NT2/D1 (cell line): ENCODE results near the gene FTSJ3.

Experiments
- SUZ12 ChIP-seq: IDR thresholded peaks from 2 replicates; pipeline ENCODE4 v1.6.1; 2011; ENCODE audit not compliant: insufficient read length, insufficient read depth; ENCODE audit errors: extremely low read depth
- ZNF274 ChIP-seq: IDR thresholded peaks from 2 replicates; pipeline ENCODE4 v1.6.1; 2011; ENCODE audit warnings: mild to moderate bottlenecking, low read depth, low read length

GRCh38 chr17:63833741-63834373 lies 6.4 kb upstream of the FTSJ3 start:
- TF ChIP-seq SUZ12 (no peak), ZNF274 (no peak)
